Measurements from ENCODE around the gene THAP4.

Gene THAP4

DNA sequence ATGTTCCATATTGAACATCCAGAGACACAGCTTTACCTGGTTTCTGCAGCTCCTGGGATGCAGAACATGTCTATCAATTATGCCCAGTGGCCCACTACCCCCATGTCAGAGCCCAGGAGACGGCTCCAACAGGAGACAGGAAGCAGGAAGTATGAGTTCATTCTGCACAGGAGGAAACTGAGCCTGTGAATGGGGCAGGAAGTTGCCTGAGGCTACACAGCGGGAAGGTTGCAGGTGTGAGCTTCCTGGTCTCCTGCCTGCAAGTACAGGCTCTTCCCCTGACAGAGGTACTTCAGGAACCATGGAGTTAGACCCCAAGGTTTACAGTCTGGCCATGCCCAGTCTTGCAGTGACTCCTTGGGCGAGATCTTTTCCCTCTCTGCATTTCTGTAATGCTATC, 81.2 kb downstream of the THAP4 start:
- TF ChIP-seq, protein P1, sequence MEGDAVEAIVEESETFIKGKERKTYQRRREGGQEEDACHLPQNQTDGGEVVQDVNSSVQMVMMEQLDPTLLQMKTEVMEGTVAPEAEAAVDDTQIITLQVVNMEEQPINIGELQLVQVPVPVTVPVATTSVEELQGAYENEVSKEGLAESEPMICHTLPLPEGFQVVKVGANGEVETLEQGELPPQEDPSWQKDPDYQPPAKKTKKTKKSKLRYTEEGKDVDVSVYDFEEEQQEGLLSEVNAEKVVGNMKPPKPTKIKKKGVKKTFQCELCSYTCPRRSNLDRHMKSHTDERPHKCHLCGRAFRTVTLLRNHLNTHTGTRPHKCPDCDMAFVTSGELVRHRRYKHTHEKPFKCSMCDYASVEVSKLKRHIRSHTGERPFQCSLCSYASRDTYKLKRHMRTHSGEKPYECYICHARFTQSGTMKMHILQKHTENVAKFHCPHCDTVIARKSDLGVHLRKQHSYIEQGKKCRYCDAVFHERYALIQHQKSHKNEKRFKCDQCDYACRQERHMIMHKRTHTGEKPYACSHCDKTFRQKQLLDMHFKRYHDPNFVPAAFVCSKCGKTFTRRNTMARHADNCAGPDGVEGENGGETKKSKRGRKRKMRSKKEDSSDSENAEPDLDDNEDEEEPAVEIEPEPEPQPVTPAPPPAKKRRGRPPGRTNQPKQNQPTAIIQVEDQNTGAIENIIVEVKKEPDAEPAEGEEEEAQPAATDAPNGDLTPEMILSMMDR (IDR thresholded peaks at IDR 0.05; ENCODE audit: low read length, missing control alignments), result no peak
- no peak overlapping the region for H3K4me3 ChIP-seq (replicated peaks; ENCODE audit: low read depth, low read length)
- no peak for DNase-seq (ENCODE audit: low read depth)

DNA sequence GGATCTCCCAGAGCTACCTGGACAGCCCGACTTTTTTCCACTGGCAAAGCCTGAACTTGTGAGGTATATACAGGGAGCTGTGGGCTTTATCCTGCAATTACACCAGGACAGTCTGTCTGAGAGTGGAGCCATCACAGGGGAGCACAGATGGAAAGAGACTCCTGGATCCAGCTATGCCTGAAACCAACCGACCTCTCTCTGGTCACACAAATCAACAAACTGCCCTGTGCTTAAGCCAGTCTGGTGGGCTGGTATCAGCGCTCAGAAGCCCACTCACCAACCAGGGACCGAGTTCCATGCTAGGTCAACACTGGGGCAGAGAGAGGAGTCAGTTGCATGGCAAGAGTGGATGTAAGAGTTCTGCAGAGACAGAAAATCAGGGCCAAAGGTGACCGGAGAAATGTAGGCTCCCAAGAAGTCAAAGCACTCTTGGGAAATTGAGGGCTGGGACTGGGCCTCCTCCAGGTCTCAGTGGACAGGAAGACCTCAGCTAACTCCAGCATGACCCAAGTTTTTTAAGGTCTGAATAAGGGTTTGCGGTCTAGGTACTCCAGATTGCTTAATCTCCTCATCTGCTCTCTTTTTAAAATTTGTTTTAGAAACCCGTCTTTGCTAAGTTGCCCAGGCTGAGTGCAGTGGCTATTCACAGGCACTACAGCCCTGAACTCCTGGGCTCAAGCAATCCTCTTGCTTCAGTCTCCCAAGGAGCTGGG, 82.2 kb downstream of the THAP4 start:
- no peak for DNase-seq (ENCODE audit: low read depth)
- H3K4me3 ChIP-seq (replicated peaks; ENCODE audit: low read depth, low read length), result no peak overlapping the region
- TF ChIP-seq, protein P1 (IDR thresholded peaks at IDR 0.05; ENCODE audit: low read length, missing control alignments), result no peak

DNA sequence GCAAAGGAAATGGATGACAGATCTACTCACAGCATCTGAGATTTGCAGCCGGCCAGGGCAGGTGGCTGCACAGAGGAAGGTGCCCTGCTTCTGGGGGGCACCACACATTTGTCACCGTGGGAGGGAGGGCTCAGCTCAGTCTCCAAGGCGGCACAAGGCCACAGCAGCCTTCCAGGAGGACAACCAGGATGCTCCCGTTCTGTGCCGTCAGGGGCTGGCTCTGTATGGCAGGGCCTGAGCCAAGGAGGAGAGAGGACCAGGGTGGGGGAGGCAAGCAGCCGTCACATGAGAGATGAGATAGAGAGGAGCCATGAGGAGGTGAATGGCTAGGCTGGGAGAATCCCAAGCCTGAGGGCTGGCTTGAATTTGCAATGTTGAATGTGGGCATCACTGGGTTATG, 83.0 kb downstream of the THAP4 start:
- DNase-seq (ENCODE audit: low read depth), result no peak
- no peak overlapping the region for H3K4me3 ChIP-seq (replicated peaks; ENCODE audit: low read depth, low read length)
- TF ChIP-seq, protein P1 (IDR thresholded peaks at IDR 0.05; ENCODE audit: low read length, missing control alignments), result no peak

DNA sequence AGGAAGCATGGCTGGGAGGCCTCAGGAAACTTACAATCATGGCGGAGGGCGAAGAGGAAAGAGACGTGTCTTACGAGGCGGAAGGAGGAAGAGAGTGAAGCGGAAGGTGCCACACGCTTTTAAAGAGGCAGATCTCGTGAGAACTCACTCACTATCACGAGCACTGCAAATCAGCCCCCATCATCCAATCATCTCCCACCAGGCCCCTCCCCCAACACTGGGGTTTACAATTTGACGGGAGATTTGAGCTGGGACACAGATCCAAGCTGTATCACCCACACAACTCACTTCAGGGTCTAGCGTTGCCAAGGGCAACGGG, 83.5 kb downstream of the THAP4 start:
- no peak for DNase-seq (ENCODE audit: low read depth)
- H3K4me3 ChIP-seq (replicated peaks; ENCODE audit: low read depth, low read length), result no peak overlapping the region
- TF ChIP-seq, protein P1 (IDR thresholded peaks at IDR 0.05; ENCODE audit: low read length, missing control alignments), result no peak

DNA sequence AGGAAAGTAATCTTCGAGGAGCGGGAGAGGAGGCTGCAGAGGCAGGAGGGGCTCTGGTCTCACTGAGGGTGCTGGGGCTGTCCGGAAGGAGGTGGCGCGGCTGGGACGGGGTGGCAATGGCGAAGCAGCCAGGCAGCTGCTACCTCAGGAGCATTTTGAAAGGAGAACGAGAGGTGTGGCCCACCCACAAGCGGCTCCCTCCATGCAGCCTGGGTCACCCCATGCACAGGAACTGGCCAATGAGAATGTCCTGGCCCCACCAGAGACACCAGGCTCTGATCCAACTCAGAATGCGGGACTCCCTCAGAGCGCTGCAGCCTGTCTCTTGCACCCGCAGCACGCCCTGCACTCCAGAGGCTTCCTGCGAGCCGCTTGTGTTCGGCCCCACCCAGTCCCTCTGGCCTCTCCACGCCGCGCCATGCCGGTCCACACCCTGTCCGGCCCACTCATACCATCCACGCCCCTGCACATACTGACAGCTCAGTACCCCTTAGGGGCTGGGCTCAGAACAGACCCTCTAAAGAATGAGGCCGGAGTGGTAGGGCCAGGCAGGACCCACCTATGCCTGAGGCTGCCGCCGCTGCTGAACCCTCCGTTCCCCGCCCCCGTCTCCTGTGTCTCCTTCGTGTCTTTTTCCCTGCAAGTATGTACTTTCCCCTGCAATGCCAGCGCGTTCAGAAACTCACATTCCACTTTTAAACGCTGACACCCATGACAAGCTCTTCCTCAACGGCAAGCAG, 84.8 kb downstream of the THAP4 start:
- no peak overlapping the region for H3K4me3 ChIP-seq (replicated peaks; ENCODE audit: low read depth, low read length)
- TF ChIP-seq, protein P1 (IDR thresholded peaks at IDR 0.05; ENCODE audit: low read length, missing control alignments), result no peak
- DNase-seq (ENCODE audit: low read depth), result no peak

DNA sequence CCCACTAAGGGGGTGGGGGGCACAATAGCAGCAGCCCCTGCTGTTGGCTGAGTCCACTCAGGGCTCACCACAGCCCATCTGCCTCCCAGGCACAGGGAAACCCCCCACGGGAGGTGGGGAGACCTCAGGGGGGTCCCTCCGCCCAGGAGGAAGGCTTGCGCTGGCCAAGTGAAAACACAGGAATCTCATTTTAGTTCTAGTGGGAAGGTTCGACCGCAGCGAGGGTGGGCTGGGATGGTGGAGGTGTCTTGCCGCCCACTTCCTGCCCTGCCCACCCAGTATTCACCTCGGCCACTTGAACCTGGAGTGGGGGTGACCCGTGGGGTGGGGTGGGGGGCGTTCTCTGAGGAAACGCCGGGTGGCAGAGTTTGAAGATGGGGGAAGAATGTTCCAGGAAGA, 85.4 kb downstream of the THAP4 start:
- no peak overlapping the region for H3K4me3 ChIP-seq (replicated peaks; ENCODE audit: low read depth, low read length)
- TF ChIP-seq, protein P1 (IDR thresholded peaks at IDR 0.05; ENCODE audit: low read length, missing control alignments), result no peak
- DNase-seq (ENCODE audit: low read depth), result no peak

All from fibroblast of pulmonary artery (primary cell).